Caco-2 (cell line): ENCODE data around the gene BIRC7. TPM values are rescaled to one million over a fixed set of nuclear protein-coding genes. Genes with fewer than 3 reads are reported as not detected.

Experiments
- BruUV-seq: library from RNA; stranded (reverse); fragments of 400-500 nt; replicated peaks from 2 replicates; lab custom pipeline; 2021; lab: Mats Ljungman, UMichigan
- CTCF ChIA-PET: fragments of 300-600 bp; sonication (Branson Sonifier 250); formaldehyde crosslinking; loops from one replicate; lab custom pipeline; 2022; ENCODE audit warnings: antibody characterized with exemption; lab: Charles Lee
- POLR2A ChIA-PET: fragments of 300-600 bp; sonication (Branson Sonifier 250); formaldehyde crosslinking; loops from one replicate; lab custom pipeline; 2022; ENCODE audit warnings: antibody characterized with exemption; lab: Charles Lee
- DNase-seq, 2 experiments: peaks; one replicate each; pipeline versions ENCODE4 v3.0.0 to v3.0.0-alpha.2; 2020 to 2022
- H3K27me3 ChIP-seq: replicated peaks from 2 replicates; pipeline ENCODE4 v1.6.0; 2011; ENCODE audit warnings: low read length; ENCODE audit not compliant: control insufficient read depth, insufficient read depth
- H3K36me3 ChIP-seq: 2 replicates; pipeline ENCODE4 v1.5.1; 2011; ENCODE audit warnings: low read length; ENCODE audit not compliant: control insufficient read depth, insufficient read depth
- H3K4me1 ChIP-seq: fragments of 250-450 bp; sonication (Bioruptor Pico); 2 replicates; pipeline ENCODE4 v1.5.1; 2020; ENCODE audit warnings: mild to moderate bottlenecking
- H3K4me3 ChIP-seq: 2 replicates; pipeline ENCODE4 v1.5.1; 2011; ENCODE audit warnings: low read depth, mild to moderate bottlenecking, control low read depth, low read length
- H3K9me3 ChIP-seq: fragments of 250-450 bp; sonication (Bioruptor Pico); 2 replicates; pipeline ENCODE4 v1.5.1; 2020; ENCODE audit warnings: mild to moderate bottlenecking, moderate library complexity
- H3K27ac Mint-ChIP-seq: one replicate; pipeline ENCODE4 v1.8.0; 2022; ENCODE audit warnings: mixed read lengths; ENCODE audit not compliant: unreplicated experiment
- H3K27me3 Mint-ChIP-seq: one replicate; pipeline ENCODE4 v1.8.0; 2022; ENCODE audit warnings: mixed read lengths; ENCODE audit not compliant: insufficient read depth, unreplicated experiment
- H3K36me3 Mint-ChIP-seq: one replicate; pipeline ENCODE4 v1.8.0; 2022; ENCODE audit warnings: mild to moderate bottlenecking, mixed read lengths; ENCODE audit not compliant: insufficient read depth, unreplicated experiment
- H3K4me1 Mint-ChIP-seq: one replicate; pipeline ENCODE4 v1.8.0; 2022; ENCODE audit warnings: low read depth, mixed read lengths; ENCODE audit not compliant: unreplicated experiment
- H3K4me3 Mint-ChIP-seq: one replicate; pipeline ENCODE4 v1.8.0; 2022; ENCODE audit warnings: mild to moderate bottlenecking, moderate library complexity, mixed read lengths; ENCODE audit not compliant: unreplicated experiment
- H3K9me3 Mint-ChIP-seq: one replicate; pipeline ENCODE4 v1.8.0; 2022; ENCODE audit warnings: mixed read lengths; ENCODE audit not compliant: unreplicated experiment
- CTCF ChIP-seq, 2 experiments: fragments of 200-600 bp in 1 of 2; IDR thresholded peaks; 1 replicate in 1 of 2; 2 replicates in 1 of 2; pipeline versions ENCODE4 v1.5.1 to v1.8.0; 2011 to 2022; ENCODE audit warnings: antibody characterized with exemption in 1 of 2, control low read depth in 1 of 2, inconsistent platforms in 1 of 2, low read depth in 1 of 2, low read length in 1 of 2, mild to moderate bottlenecking in 1 of 2, moderate library complexity in 1 of 2; ENCODE audit not compliant: insufficient read depth in 1 of 2, severe bottlenecking in 1 of 2, unreplicated experiment in 1 of 2
- intact Hi-C: fragments of 100-400 bp; cut with micrococcal nuclease; formaldehyde crosslinking; loops from one replicate; pipeline ENCODE4 v1.10.0; 2022; ENCODE audit not compliant: unreplicated experiment
- total RNA-seq: library from RNA; stranded (reverse); gene quantifications from 2 replicates; pipeline ENCODE4 v1.2.3, GENCODE V29; 2022

BIRC7 gene
- total RNA-seq, 1 experiment from 2014 or later, result 0.54 TPM

- Mint-ChIP-seq H3K4me1 (no peaks in the 10 kb centered on the region), H3K9me3 (no peaks in the 10 kb centered on the region), H3K27me3 (no peaks in the 10 kb centered on the region), H3K36me3 (peaks cover 80% of the 10 kb centered on the region), H3K27ac (no peak overlapping the region), H3K4me3 (no peak overlapping the region)
- peak in 1 of 2 experiments; percentile 20 for TF ChIP-seq CTCF (IDR thresholded peaks at IDR 0.05; ENCODE audit: insufficient read depth in 1 of 2, low read depth in 1 of 2, low read length in 1 of 2, severe bottlenecking in 1 of 2, unreplicated experiment in 1 of 2)
- no peaks in the 10 kb centered on the region for H3K27me3 ChIP-seq
- DNase-seq, result no peak
- ChIA-PET CTCF (interaction anchor here (1.1 to 2.0 kb wide), 2 partner anchors 42 to 53 kb away, joined by 4 to 8 read pairs; no protein-coding TSS in a partner anchor), POLR2A (no interaction called here)
- H3K4me3 ChIP-seq, result no peak overlapping the region
- no peaks in the 10 kb centered on the region for H3K4me1 ChIP-seq
- BruUV-seq, result no TSS peak
- intact Hi-C loops, result no loop called here
- H3K36me3 ChIP-seq, result peaks cover 14% of the 10 kb centered on the region
- H3K9me3 ChIP-seq, result no peaks in the 10 kb centered on the region
Observed at GRCh38 chr20:63276956-63277355, 41.3 kb downstream of the BIRC7 start.

DNA sequence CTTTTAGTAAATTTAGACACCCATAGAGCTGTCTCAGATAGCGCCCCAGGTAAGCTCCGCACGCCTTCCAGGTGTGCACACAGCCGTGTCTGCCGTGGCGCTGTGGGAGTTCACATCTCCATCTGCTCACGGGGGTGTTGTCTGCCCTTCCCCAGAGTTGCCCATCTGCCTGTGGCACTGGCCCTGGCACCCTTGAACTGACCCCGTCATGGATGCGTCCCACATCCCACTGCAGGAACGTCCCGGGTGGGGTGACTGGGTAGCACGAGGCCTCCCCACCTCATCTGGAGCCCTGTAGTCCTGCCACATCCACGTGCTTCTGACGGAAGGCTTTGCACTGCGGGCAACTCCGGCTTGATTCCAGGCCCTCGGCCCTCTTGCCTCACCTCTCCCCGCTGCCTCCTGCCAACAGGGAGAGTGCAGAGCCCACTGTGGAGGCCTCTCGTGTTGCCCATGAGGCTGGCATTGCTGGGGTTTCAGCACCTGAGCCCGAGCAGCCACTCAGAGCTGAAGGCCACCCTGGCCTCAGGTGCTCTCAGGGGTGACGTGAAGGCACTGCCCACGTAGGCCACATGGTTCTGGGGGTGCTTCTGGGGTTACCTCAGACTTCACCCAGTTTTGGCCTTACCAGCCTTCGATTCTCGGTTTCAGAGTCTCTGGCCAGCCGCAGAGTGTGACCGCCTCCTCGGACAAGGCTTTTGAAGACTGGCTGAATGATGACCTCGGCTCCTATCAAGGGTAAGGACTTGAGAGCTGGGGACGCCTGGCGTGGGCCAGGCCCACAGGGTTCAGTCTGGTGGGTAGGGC, 42.0 kb downstream of the BIRC7 start:
- DNase-seq, result no peak
- H3K4me1 Mint-ChIP-seq, result no peaks in the 10 kb centered on the region
- no TSS peak for BruUV-seq
- ChIA-PET POLR2A (no interaction called here), CTCF (interaction anchor here (1.1 to 2.0 kb wide), 2 partner anchors 43 to 54 kb away, joined by 4 to 8 read pairs; no protein-coding TSS in a partner anchor)
- no peak for TF ChIP-seq CTCF (IDR thresholded peaks at IDR 0.05; ENCODE audit: insufficient read depth in 1 of 2, low read depth in 1 of 2, low read length in 1 of 2, severe bottlenecking in 1 of 2, unreplicated experiment in 1 of 2)
- intact Hi-C loops, result no loop called here
- H3K36me3 Mint-ChIP-seq, result peaks cover 87% of the 10 kb centered on the region
- no peak overlapping the region for H3K27ac Mint-ChIP-seq
- H3K4me3 ChIP-seq, result no peak overlapping the region
- H3K4me3 Mint-ChIP-seq, result no peak overlapping the region
- H3K27me3 ChIP-seq, result no peaks in the 10 kb centered on the region
- peaks cover 14% of the 10 kb centered on the region for H3K36me3 ChIP-seq
- H3K9me3 Mint-ChIP-seq, result no peaks in the 10 kb centered on the region
- no peaks in the 10 kb centered on the region for H3K9me3 ChIP-seq
- H3K4me1 ChIP-seq, result no peaks in the 10 kb centered on the region
- H3K27me3 Mint-ChIP-seq, result no peaks in the 10 kb centered on the region

- CTCF ChIA-PET, result no interaction called here
- H3K36me3 Mint-ChIP-seq, result peaks cover 91% of the 10 kb centered on the region
Observed at GRCh38 chr20:63278661-63279060, 43.0 kb downstream of the BIRC7 start.

More at GRCh38 chr20:63278661-63279060, 43.0 kb downstream of the BIRC7 start:
- H3K27me3 ChIP-seq, result no peaks in the 10 kb centered on the region
- intact Hi-C loops, result no loop called here
- H3K9me3 Mint-ChIP-seq, result no peaks in the 10 kb centered on the region
- no peak for DNase-seq
- no peak for TF ChIP-seq CTCF (IDR thresholded peaks at IDR 0.05; ENCODE audit: insufficient read depth in 1 of 2, low read depth in 1 of 2, low read length in 1 of 2, severe bottlenecking in 1 of 2, unreplicated experiment in 1 of 2)
- no peaks in the 10 kb centered on the region for H3K9me3 ChIP-seq
- POLR2A ChIA-PET, result no interaction called here
- no peaks in the 10 kb centered on the region for H3K4me1 Mint-ChIP-seq
- H3K4me1 ChIP-seq, result no peaks in the 10 kb centered on the region
- H3K36me3 ChIP-seq, result peaks cover 14% of the 10 kb centered on the region
- H3K27ac Mint-ChIP-seq, result no peak overlapping the region
- no peaks in the 10 kb centered on the region for H3K27me3 Mint-ChIP-seq
- H3K4me3 Mint-ChIP-seq, result no peak overlapping the region
- H3K4me3 ChIP-seq, result no peak overlapping the region
- no TSS peak for BruUV-seq
